ENCODE data around the gene RAD51B. TPM values are rescaled to one million over a fixed set of nuclear protein-coding genes. Genes with fewer than 3 reads are reported as not detected.

Gene RAD51B
- total RNA-seq, 6 donors from 2014 or later = 10.6 to 63.9 (median 18.4) TPM

DNA sequence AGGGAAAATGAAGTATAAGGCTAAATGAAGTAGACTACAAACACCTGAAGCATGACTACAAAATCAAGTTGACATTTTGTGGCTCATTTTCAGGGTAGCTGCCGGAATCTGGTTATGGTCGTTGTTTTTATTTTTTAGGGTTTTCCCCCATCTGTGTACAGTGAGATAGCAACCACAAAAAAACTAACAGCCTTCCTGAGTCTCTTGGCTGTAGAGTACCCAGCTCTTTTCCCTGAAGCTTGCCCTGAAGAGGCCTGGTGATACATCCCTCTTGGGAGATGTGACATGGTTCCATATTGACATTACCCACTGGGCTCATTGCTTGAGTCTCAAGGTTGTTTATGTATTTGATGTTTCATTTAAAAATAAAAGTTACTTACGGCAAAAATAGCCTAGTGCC, 549.3 kb downstream of the RAD51B start:
- peak overlapping the region in 1 of 4 donors; percentile 21 for H3K27ac ChIP-seq
- no peak overlapping the region for H3K4me3 ChIP-seq
- no peak for DNase-seq
- no peaks in the 10 kb centered on the region for H3K9me3 ChIP-seq
- H3K36me3 ChIP-seq = no peaks in the 10 kb centered on the region
- peaks cover 20 to 38% (median 34%) of the 10 kb centered on the region in 4 donors for H3K4me1 ChIP-seq
- no peak for ATAC-seq (ENCODE audit: low FRiP score in 2 of 2)
- 81 to 91% methylated on average over 3 of the region's 3 CpGs for WGBS, 2 donors
- no peaks in the 10 kb centered on the region for H3K27me3 ChIP-seq
- no peak for TF ChIP-seq POLR2AphosphoS5 (IDR thresholded peaks at IDR 0.05)
- TF ChIP-seq POLR2A (IDR thresholded peaks at IDR 0.05) = no peak
- TF ChIP-seq EP300 (IDR thresholded peaks at IDR 0.05) = no peak
- TF ChIP-seq CTCF (IDR thresholded peaks at IDR 0.05) = no peak

GRCh38 chr14:68369281-68370056, 549.9 kb downstream of the RAD51B start:
- ATAC-seq (ENCODE audit: low FRiP score in 2 of 2) (no peak), DNase-seq (no peak)
- no peaks in the 10 kb centered on the region for H3K9me3 ChIP-seq
- peak overlapping the region in 2 of 4 donors; percentile 30 to 61 for H3K27ac ChIP-seq
- TF ChIP-seq POLR2AphosphoS5 (IDR thresholded peaks at IDR 0.05) (no peak), POLR2A (IDR thresholded peaks at IDR 0.05) (no peak), EP300 (IDR thresholded peaks at IDR 0.05) (no peak), CTCF (IDR thresholded peaks at IDR 0.05) (no peak)
- peaks cover 17 to 38% (median 32%) of the 10 kb centered on the region in 4 donors for H3K4me1 ChIP-seq
- H3K36me3 ChIP-seq = no peaks in the 10 kb centered on the region
- no peaks in the 10 kb centered on the region for H3K27me3 ChIP-seq
- H3K4me3 ChIP-seq = no peak overlapping the region
- WGBS, 2 donors = 46 to 47% methylated on average over 6 of the region's 6 CpGs

- no peak overlapping the region for H3K4me3 ChIP-seq
- H3K9me3 ChIP-seq = no peaks in the 10 kb centered on the region
- no peaks in the 10 kb centered on the region for H3K36me3 ChIP-seq
- TF ChIP-seq EP300 (IDR thresholded peaks at IDR 0.05) (no peak), CTCF (IDR thresholded peaks at IDR 0.05) (no peak), POLR2A (IDR thresholded peaks at IDR 0.05) (no peak), POLR2AphosphoS5 (IDR thresholded peaks at IDR 0.05) (no peak)
- no peak for DNase-seq
- peaks cover 12 to 34% (median 28%) of the 10 kb centered on the region in 4 donors for H3K4me1 ChIP-seq
- peak overlapping the region in 1 of 4 donors; percentile 30 for H3K27ac ChIP-seq
- no peak for ATAC-seq (ENCODE audit: low FRiP score in 2 of 2)
- H3K27me3 ChIP-seq = no peaks in the 10 kb centered on the region
These were observed 550.4 kb downstream of the RAD51B start for GRCh38 chr14:68370057-68370360.

DNA sequence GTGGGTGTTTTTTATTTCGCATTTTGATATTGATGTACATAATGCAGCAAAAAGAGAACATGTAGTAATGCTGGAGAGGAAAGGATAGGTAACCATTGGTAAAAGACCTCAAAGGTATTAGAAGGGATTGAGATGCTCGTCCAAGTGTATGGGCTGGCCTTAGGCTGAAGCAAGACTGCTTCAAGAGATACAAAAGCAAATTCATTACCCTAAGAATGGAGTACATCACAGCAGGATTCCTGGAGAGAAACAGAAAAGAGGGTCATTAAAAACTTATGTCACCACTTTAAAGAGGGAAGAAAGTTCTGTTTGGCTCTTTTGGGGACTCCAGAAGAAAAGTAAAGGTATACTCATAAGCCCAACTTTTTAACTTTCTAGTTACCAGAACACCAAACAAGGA, 552.8 kb downstream of the RAD51B start:
- ATAC-seq (ENCODE audit: low FRiP score in 2 of 2) (no peak), DNase-seq (no peak)
- no peaks in the 10 kb centered on the region for H3K27me3 ChIP-seq
- no peak overlapping the region for H3K4me3 ChIP-seq
- TF ChIP-seq CTCF (IDR thresholded peaks at IDR 0.05) (no peak), EP300 (IDR thresholded peaks at IDR 0.05) (no peak), POLR2A (IDR thresholded peaks at IDR 0.05) (no peak), POLR2AphosphoS5 (IDR thresholded peaks at IDR 0.05) (no peak)
- peaks cover 16 to 36% (median 29%) of the 10 kb centered on the region in 4 donors for H3K4me1 ChIP-seq
- WGBS, 2 donors = 94 to 97% methylated on average over 2 of the region's 2 CpGs
- H3K36me3 ChIP-seq = no peaks in the 10 kb centered on the region
- no peaks in the 10 kb centered on the region for H3K9me3 ChIP-seq
- H3K27ac ChIP-seq = no peak overlapping the region

DNA sequence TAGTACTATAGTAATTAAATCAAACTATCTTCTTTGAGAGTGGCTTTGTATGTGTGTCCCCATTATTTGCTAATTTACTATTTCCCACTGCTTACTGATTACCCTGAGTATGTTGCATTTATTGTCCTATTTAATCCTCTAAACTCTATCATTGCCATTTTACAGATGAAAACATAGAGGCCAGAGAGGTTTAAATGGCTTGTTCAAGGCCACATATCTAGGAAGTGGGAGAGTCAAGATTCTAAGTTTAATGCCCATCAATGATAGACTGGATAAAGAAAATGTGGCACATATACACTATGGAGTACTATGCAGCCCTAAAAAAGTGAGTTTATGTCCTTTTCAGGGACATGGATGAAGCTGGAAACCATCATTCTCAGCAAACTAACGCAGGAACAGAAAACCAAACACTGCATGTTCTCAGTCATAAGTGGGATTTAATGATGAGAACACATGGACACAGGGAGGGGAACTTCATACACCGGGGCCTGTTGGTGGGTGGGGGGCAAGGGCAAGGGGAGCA, 553.6 kb downstream of the RAD51B start:
- H3K4me3 ChIP-seq = no peak overlapping the region
- TF ChIP-seq POLR2AphosphoS5 (IDR thresholded peaks at IDR 0.05) (no peak), EP300 (IDR thresholded peaks at IDR 0.05) (no peak), CTCF (IDR thresholded peaks at IDR 0.05) (no peak), POLR2A (IDR thresholded peaks at IDR 0.05) (no peak)
- H3K9me3 ChIP-seq = no peaks in the 10 kb centered on the region
- no peak for DNase-seq
- no peaks in the 10 kb centered on the region for H3K36me3 ChIP-seq
- H3K4me1 ChIP-seq = peaks cover 21 to 44% (median 31%) of the 10 kb centered on the region in 4 donors
- ATAC-seq (ENCODE audit: low FRiP score in 2 of 2) = no peak
- H3K27me3 ChIP-seq = no peaks in the 10 kb centered on the region
- 89 to 97% methylated on average over 2 of the region's 2 CpGs for WGBS, 2 donors
- no peak overlapping the region for H3K27ac ChIP-seq

Measured in upper lobe of left lung (tissue), 6 donors.